ENCODE results near the gene LDLRAD3.

LDLRAD3 gene

DNA sequence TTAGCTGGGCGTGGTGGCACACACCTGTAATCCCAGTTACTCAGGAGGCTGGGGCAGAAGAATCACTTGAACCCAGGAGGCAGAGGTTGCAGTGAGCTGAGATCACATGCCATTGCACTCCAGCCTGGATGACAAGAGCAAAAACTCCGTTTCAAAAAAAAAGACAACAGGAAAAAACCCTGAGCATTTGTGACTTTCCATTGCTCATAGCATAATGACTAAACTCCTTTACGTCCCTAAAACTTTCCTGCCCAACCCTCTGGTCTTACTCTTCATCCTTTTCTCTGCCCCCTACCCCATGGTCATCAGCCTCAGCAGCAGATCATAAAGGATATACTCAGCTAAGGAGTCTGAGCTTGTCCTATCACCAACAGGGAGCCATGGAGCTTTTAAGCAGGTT, 6.8 kb upstream of the LDLRAD3 start:
- H3K4me1 ChIP-seq (ENCODE audit: insufficient read depth, low read length, poor library complexity, severe bottlenecking) = no peaks in the 10 kb centered on the region
- no peak overlapping the region for H2AFZ ChIP-seq (ENCODE audit: low read length)
- no peaks in the 10 kb centered on the region for H3K27me3 ChIP-seq (ENCODE audit: insufficient read depth, low read length, poor library complexity, severe bottlenecking)
- no peaks in the 10 kb centered on the region for H3K9me3 ChIP-seq (ENCODE audit: insufficient read depth, low read depth, low read length)
- no peak overlapping the region for H3K4me3 ChIP-seq (ENCODE audit: low read length, poor library complexity, severe bottlenecking)
- H4K20me1 ChIP-seq (ENCODE audit: insufficient read depth, low read length, poor library complexity, severe bottlenecking) = no peaks in the 10 kb centered on the region
- no peaks in the 10 kb centered on the region for H3K36me3 ChIP-seq (ENCODE audit: insufficient read depth, low read length)
- H3K9ac ChIP-seq (ENCODE audit: low read depth, low read length, poor library complexity, severe bottlenecking) = no peak overlapping the region
- H3F3A ChIP-seq (ENCODE audit: low read depth) = no peaks in the 10 kb centered on the region
- H3K4me2 ChIP-seq (ENCODE audit: low read depth, low read length, poor library complexity, severe bottlenecking) = no peak overlapping the region
- H3K79me2 ChIP-seq (ENCODE audit: insufficient read depth, low read length) = no peaks in the 10 kb centered on the region
- TF ChIP-seq, protein P1, sequence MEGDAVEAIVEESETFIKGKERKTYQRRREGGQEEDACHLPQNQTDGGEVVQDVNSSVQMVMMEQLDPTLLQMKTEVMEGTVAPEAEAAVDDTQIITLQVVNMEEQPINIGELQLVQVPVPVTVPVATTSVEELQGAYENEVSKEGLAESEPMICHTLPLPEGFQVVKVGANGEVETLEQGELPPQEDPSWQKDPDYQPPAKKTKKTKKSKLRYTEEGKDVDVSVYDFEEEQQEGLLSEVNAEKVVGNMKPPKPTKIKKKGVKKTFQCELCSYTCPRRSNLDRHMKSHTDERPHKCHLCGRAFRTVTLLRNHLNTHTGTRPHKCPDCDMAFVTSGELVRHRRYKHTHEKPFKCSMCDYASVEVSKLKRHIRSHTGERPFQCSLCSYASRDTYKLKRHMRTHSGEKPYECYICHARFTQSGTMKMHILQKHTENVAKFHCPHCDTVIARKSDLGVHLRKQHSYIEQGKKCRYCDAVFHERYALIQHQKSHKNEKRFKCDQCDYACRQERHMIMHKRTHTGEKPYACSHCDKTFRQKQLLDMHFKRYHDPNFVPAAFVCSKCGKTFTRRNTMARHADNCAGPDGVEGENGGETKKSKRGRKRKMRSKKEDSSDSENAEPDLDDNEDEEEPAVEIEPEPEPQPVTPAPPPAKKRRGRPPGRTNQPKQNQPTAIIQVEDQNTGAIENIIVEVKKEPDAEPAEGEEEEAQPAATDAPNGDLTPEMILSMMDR (conservative IDR thresholded peaks at IDR 0.05; ENCODE audit: low read length) = no peak
- TF ChIP-seq EZH2phosphoT487 (IDR thresholded peaks at IDR 0.05; ENCODE audit: borderline replicate concordance) = no peak
- no peaks in the 10 kb centered on the region for H3K9me2 ChIP-seq (replicated peaks; ENCODE audit: low read depth, low read length)

DNA sequence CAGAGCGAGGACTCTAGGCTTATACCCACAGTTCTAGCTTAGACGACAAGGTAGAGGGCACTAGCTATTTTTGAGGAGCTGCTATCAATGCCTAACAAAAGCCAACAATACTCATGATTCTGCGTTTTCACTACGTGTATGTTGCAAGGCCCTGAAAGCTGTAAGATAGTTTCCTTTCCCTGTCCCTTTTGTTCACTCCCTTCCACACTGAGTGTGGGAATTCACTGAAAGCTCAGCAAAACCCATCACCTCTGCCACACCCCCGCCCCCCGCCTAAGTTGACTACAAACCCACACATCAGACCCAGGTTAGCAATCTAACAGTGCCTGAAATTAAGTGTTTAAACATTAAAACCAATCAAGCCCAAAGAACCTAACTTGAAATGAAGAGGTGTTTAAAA, 6.2 kb upstream of the LDLRAD3 start:
- Histone ChIP-seq H3K9ac (ENCODE audit: low read depth, low read length, poor library complexity, severe bottlenecking) (no peak overlapping the region), H4K20me1 (ENCODE audit: insufficient read depth, low read length, poor library complexity, severe bottlenecking) (no peaks in the 10 kb centered on the region), H3K4me1 (ENCODE audit: insufficient read depth, low read length, poor library complexity, severe bottlenecking) (no peaks in the 10 kb centered on the region), H3K9me2 (replicated peaks; ENCODE audit: low read depth, low read length) (no peaks in the 10 kb centered on the region), H3F3A (ENCODE audit: low read depth) (no peaks in the 10 kb centered on the region), H3K4me3 (ENCODE audit: low read length, poor library complexity, severe bottlenecking) (no peak overlapping the region), H3K4me2 (ENCODE audit: low read depth, low read length, poor library complexity, severe bottlenecking) (no peak overlapping the region), H3K27me3 (ENCODE audit: insufficient read depth, low read length, poor library complexity, severe bottlenecking) (no peaks in the 10 kb centered on the region), H2AFZ (ENCODE audit: low read length) (no peak overlapping the region), H3K36me3 (ENCODE audit: insufficient read depth, low read length) (no peaks in the 10 kb centered on the region), H3K79me2 (ENCODE audit: insufficient read depth, low read length) (no peaks in the 10 kb centered on the region), H3K9me3 (ENCODE audit: insufficient read depth, low read depth, low read length) (no peaks in the 10 kb centered on the region)
- no peak for TF ChIP-seq EZH2phosphoT487 (IDR thresholded peaks at IDR 0.05; ENCODE audit: borderline replicate concordance)
- TF ChIP-seq, protein P1 (conservative IDR thresholded peaks at IDR 0.05; ENCODE audit: low read length) = no peak

DNA sequence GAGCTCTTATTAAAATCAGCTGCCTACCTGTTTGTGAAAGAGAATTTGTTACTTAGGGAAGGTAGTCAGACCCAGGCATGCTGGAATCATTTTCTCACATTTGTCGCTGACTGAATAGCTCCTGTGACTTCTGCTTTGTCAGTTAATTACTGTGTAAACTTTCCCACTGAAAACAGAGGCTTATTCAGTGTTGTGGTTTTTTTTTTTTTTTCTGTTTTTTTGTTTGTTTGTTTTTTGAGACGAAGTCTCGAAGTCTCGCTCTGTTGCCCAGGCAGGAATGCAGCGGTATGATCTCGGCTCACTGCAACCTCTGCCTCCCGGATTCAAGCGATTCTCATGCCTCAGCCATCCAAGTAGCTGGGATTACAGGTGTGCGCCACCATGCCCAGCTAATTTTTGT, 5.6 kb upstream of the LDLRAD3 start:
- no peaks in the 10 kb centered on the region for H3K36me3 ChIP-seq (ENCODE audit: insufficient read depth, low read length)
- H3K79me2 ChIP-seq (ENCODE audit: insufficient read depth, low read length) = no peaks in the 10 kb centered on the region
- H3F3A ChIP-seq (ENCODE audit: low read depth) = no peaks in the 10 kb centered on the region
- H3K9me3 ChIP-seq (ENCODE audit: insufficient read depth, low read depth, low read length) = no peaks in the 10 kb centered on the region
- H3K9ac ChIP-seq (ENCODE audit: low read depth, low read length, poor library complexity, severe bottlenecking) = no peak overlapping the region
- H3K4me1 ChIP-seq (ENCODE audit: insufficient read depth, low read length, poor library complexity, severe bottlenecking) = no peaks in the 10 kb centered on the region
- TF ChIP-seq, protein P1 (conservative IDR thresholded peaks at IDR 0.05; ENCODE audit: low read length) = no peak
- TF ChIP-seq EZH2phosphoT487 (IDR thresholded peaks at IDR 0.05; ENCODE audit: borderline replicate concordance) = no peak
- no peak overlapping the region for H3K4me3 ChIP-seq (ENCODE audit: low read length, poor library complexity, severe bottlenecking)
- no peaks in the 10 kb centered on the region for H4K20me1 ChIP-seq (ENCODE audit: insufficient read depth, low read length, poor library complexity, severe bottlenecking)
- H3K4me2 ChIP-seq (ENCODE audit: low read depth, low read length, poor library complexity, severe bottlenecking) = no peak overlapping the region
- no peaks in the 10 kb centered on the region for H3K27me3 ChIP-seq (ENCODE audit: insufficient read depth, low read length, poor library complexity, severe bottlenecking)
- no peak overlapping the region for H2AFZ ChIP-seq (ENCODE audit: low read length)
- no peaks in the 10 kb centered on the region for H3K9me2 ChIP-seq (replicated peaks; ENCODE audit: low read depth, low read length)

All from Loucy (cell line).